ENCODE data around the gene ATP7B.
"Not testable (repeated sequence)": the region's sequence is repeated elsewhere in the genome, so short reads cannot be mapped to it uniquely, and the experiment has no call there.

The ATP7B gene

DNA sequence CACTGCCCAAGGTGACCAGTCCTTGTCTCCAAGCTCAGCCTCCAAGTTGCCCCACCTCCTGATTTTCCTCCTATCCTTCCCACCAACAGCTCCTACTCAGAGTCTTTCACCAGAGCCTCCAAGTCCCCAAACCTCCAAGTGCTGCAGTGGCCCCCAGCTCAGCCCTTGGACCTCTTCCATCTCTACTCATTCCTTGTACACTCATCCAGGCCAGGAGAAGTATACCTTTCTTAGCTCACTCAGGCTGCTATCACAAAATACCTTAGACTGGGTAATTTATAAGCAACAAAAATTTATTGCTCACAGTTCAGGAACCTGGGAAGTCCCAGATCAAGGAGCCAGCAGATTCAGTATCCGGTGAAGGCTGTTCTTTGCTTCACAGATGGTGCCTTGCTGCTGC, 11.3 kb downstream of the ATP7B start:
- TF ChIP-seq POLR2A (IDR thresholded peaks at IDR 0.05; ENCODE audit: low read depth, low read length) (no peak), POU2F2 (IDR thresholded peaks at IDR 0.05; ENCODE audit: low read depth, low read length) (no peak), POLR2AphosphoS5 (IDR thresholded peaks at IDR 0.05; ENCODE audit: low read depth, low read length) (no peak), PAX5 (IDR thresholded peaks at IDR 0.05; ENCODE audit: insufficient read depth, low read length, severe bottlenecking) (no peak), SPI1 (IDR thresholded peaks at IDR 0.05; ENCODE audit: low read depth, low read length) (no peak), TAF1 (IDR thresholded peaks at IDR 0.05; ENCODE audit: low read depth, low read length) (no peak)
- DNase-seq (ENCODE audit: insufficient read length, low spot score) (no peak), FAIRE-seq (no peak)

DNA sequence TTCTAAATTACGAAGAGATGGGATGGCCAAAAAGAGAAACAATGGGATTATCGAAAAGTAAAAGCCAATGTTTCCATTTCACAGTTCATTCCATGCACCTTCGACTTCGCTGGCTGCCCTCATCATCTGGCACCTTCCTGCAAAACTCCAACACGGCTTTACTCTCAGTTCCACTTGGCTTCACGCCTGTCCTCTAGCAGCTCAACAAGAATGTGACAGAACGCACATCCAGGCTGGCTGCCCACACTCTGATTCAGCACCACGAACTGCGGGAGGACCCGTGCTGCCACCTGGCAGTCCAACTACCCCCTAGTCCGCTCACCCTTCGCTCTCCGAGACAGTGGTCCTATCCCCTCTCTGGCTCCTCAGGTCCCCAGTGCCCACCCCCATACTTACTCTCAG, 11.7 kb downstream of the ATP7B start:
- no peak for TF ChIP-seq POU2F2 (IDR thresholded peaks at IDR 0.05; ENCODE audit: low read depth, low read length)
- TF ChIP-seq SPI1 (IDR thresholded peaks at IDR 0.05; ENCODE audit: low read depth, low read length): no peak
- no peak for TF ChIP-seq PAX5 (IDR thresholded peaks at IDR 0.05; ENCODE audit: insufficient read depth, low read length, severe bottlenecking)
- no peak for TF ChIP-seq TAF1 (IDR thresholded peaks at IDR 0.05; ENCODE audit: low read depth, low read length)
- TF ChIP-seq POLR2AphosphoS5 (IDR thresholded peaks at IDR 0.05; ENCODE audit: low read depth, low read length): no peak
- TF ChIP-seq POLR2A (IDR thresholded peaks at IDR 0.05; ENCODE audit: low read depth, low read length): no peak
- DNase-seq (ENCODE audit: insufficient read length, low spot score) (no peak), FAIRE-seq (no peak)

DNA sequence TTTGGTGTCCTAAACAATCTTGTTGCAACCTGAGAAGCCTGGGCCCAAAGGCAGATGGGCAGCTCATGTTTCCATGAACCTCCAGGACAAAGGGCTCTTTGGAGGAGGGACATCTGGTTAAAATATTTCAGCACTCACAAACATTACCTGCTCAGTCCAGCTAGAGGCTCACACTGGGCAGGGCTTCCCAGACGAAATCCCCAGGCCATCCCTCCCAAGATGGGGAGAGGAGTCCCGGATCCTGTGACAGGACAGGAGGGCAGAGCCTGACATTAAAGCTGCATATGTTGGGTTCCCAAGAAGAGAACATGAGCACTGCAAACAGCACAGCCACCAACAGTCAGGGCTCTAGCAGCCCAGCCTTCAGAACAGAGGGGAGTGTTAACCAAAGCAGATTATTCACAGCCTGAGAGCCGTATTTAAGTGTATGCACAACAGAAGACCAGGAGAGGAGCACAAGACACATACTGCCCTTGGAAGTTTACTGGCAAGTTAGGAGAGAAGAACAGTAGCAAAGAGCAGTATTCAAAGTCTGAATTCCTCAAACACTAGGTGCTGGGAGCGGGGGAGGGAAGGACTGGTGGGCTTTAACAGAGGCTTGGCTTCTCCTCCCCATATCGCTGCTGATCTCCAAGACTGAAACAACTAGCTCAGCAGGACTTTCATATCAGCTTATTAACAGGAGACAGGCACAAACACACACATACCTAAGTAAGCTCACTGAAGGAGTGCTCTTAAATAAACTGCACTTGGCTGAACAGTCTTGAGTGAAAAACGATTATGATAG, 12.3 kb downstream of the ATP7B start:
- no peak for DNase-seq (ENCODE audit: insufficient read length, low spot score)
- TF ChIP-seq POLR2AphosphoS5 (IDR thresholded peaks at IDR 0.05; ENCODE audit: low read depth, low read length): no peak
- FAIRE-seq: no peak

DNA sequence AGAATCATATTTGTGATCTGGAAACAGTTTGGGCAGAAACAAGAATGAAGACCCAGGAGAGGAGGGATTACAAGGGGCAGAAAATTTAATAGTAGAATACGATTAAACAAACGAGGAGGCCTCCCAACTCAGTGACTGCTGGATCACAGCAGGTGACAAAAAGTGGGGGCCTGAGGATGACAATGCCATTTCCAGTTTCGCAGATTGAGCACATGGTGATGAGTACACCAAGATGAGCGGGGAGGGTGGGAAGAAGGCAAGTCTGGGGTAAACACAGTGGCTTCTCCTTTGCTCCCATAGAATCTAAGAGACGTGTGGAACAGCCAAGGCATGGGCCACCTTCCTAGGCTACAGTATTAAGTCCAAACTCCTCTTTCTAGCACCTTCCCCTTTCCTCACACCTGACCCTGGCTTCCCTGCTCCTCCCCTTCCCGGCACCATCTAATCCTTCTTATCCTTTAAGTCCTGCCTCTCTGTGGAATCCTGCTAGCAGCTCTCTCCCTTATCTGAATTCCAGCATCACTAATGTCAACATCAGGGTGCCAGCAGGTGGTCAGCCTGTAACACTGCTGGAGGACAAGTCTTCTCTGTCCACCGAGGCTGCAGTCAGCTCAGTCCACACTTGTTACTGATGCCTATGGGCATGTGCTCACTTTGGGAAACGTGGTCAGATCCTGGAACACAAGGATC, 13.5 kb downstream of the ATP7B start:
- DNase-seq (ENCODE audit: insufficient read length, low spot score) (no peak), FAIRE-seq (no peak)
- TF ChIP-seq POU2F2 (IDR thresholded peaks at IDR 0.05; ENCODE audit: low read depth, low read length) (no peak), POLR2AphosphoS5 (IDR thresholded peaks at IDR 0.05; ENCODE audit: low read depth, low read length) (no peak), POLR2A (IDR thresholded peaks at IDR 0.05; ENCODE audit: low read depth, low read length) (no peak)

DNA sequence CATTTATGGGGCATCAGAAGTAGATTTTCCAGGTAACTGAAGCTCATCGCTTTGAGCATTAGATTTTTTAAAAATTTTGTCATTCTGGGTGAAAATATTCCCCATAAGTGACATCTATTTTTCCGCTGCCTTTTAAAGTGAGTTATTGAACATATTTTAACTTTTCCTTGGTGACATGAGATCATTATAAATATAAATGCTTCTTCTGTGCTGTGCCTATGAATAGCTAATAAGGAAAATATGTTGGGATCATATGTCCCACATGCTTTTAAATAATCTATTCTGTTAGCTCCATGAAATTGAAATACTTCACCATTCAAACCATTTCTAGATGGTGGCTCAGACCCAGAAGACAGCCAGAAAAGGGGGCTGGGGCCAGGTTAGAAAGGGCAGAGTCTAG, 14.1 kb downstream of the ATP7B start:
- TF ChIP-seq POLR2AphosphoS5 (IDR thresholded peaks at IDR 0.05; ENCODE audit: low read depth, low read length) (no peak), POU2F2 (IDR thresholded peaks at IDR 0.05; ENCODE audit: low read depth, low read length) (no peak), PAX5 (IDR thresholded peaks at IDR 0.05; ENCODE audit: insufficient read depth, low read length, severe bottlenecking) (no peak), SPI1 (IDR thresholded peaks at IDR 0.05; ENCODE audit: low read depth, low read length) (no peak), POLR2A (IDR thresholded peaks at IDR 0.05; ENCODE audit: low read depth, low read length) (no peak), TAF1 (IDR thresholded peaks at IDR 0.05; ENCODE audit: low read depth, low read length) (no peak)
- DNase-seq (ENCODE audit: insufficient read length, low spot score) (no peak), FAIRE-seq (no peak)

DNA sequence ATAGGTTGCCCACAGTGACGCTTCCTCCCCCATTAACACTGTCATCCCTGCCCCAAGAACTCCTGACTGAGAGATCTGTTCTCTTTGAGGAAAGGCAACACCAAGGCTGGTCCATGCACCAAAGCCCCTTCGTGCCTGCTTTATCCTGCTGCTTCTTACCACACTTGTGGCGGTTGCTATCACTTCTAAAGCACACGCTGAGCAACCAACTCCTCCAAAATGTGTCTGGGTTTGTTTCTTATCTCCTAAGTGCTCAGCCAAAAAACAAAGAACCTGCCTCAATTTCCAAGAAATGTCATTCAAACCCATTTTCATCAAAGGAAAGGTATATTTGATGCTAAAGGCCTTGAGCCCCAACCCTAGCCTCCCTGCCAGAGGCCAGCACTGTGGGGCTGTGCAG, 14.6 kb downstream of the ATP7B start:
- TF ChIP-seq TAF1 (IDR thresholded peaks at IDR 0.05; ENCODE audit: low read depth, low read length): no peak
- no peak for TF ChIP-seq PAX5 (IDR thresholded peaks at IDR 0.05; ENCODE audit: insufficient read depth, low read length, severe bottlenecking)
- TF ChIP-seq POU2F2 (IDR thresholded peaks at IDR 0.05; ENCODE audit: low read depth, low read length): no peak
- no peak for DNase-seq (ENCODE audit: insufficient read length, low spot score)
- FAIRE-seq: no peak

DNA sequence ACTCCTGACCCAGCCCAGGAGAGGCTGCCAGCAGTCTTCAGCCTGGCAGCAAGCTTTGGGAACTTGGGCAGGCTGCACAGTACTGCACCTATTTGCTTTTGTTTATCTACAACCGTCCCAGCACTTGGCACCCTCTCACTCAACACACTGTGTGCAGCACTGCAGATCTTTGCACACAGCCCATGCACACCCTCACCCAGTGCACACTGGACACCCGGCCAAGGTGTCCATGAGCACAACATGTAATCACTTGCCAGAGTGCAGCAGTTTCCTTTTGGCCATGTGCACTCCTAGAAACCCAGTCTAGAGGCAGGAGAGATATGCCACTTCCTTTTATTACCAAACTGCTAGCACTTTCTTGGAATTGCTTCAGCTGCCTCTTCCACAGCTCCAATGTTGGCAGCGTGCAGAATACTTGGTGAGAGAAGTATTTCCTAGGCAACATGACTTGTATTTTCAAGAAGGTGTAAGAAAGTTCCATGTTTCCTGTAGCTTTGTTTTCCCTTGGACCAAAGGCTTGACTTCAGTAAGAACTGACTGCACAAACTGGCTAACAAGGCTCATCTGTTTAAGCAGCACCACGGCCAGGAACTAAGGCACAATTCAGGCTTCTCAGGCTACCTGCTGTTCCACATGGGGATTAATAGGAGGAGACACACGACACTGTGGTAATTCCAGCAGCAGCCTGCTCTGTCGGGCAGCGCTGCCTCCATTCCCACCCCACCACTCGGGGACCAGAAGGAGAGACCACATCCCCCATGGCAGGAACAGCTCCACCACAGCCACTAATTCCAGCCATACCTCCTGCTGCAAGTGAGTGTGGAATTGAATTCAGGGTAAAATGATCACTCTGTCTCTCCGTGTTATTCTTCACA, 15.3 kb downstream of the ATP7B start:
- TF ChIP-seq PAX5 (IDR thresholded peaks at IDR 0.05; ENCODE audit: insufficient read depth, low read length, severe bottlenecking): no peak
- TF ChIP-seq POLR2AphosphoS5 (IDR thresholded peaks at IDR 0.05; ENCODE audit: low read depth, low read length): no peak
- TF ChIP-seq TAF1 (IDR thresholded peaks at IDR 0.05; ENCODE audit: low read depth, low read length): no peak
- TF ChIP-seq SPI1 (IDR thresholded peaks at IDR 0.05; ENCODE audit: low read depth, low read length): no peak
- TF ChIP-seq POLR2A (IDR thresholded peaks at IDR 0.05; ENCODE audit: low read depth, low read length): no peak
- no peak for TF ChIP-seq POU2F2 (IDR thresholded peaks at IDR 0.05; ENCODE audit: low read depth, low read length)
- FAIRE-seq: no peak
- no peak for DNase-seq (ENCODE audit: insufficient read length, low spot score)

DNA sequence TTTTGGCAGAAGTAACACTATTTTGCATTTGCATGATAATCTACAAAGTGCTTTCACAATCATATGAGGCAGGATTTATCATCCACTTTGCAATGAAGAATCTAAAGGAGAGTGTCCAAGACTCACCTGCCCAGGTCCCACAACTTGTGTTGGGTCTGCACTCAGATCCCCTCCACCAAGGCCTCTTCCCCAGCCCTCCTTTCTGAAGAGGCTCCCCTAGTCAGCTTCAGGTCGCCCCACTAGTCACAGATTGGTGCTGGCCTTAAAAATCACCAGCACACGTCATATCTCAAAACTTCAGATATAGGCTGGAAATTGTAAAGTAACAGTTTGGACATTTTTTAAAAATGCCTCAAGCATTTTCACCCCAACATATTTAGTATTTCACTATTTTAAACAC, 17.5 kb downstream of the ATP7B start:
- no peak for TF ChIP-seq PAX5 (IDR thresholded peaks at IDR 0.05; ENCODE audit: insufficient read depth, low read length, severe bottlenecking)
- TF ChIP-seq TAF1 (IDR thresholded peaks at IDR 0.05; ENCODE audit: low read depth, low read length): no peak
- no peak for TF ChIP-seq SPI1 (IDR thresholded peaks at IDR 0.05; ENCODE audit: low read depth, low read length)
- no peak for TF ChIP-seq POLR2A (IDR thresholded peaks at IDR 0.05; ENCODE audit: low read depth, low read length)
- TF ChIP-seq POU2F2 (IDR thresholded peaks at IDR 0.05; ENCODE audit: low read depth, low read length): no peak
- FAIRE-seq (no peak), DNase-seq (ENCODE audit: insufficient read length, low spot score) (no peak)

DNA sequence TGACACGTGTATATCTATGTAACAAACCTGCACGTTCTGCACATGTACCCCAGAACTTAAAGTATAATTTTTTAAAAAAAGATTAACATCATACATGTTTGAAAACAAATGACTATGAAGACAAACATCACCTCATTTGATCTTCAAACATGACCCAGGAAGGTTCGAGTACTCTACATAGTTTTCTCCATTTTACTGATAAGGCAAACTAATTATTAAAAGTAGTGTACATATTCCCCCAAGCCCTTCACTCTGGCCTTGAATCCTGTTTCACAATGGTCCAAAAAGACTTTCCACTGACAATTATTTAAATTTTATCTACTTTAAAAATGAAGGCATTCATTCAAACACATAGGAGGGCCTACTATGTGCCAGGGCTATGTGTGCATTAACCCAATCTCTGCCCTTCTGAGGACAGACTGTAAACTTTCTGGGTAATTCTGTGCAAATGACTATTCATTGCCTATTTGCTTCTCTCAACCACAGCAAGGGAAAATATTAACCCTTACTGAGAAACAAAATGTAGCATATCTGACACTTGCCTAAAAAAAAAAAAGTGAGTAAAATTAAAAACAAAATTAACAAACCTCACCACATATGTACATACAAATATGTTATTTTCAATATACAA, 22.1 kb downstream of the ATP7B start:
- no peak for DNase-seq (ENCODE audit: insufficient read length, low spot score)
- no peak for FAIRE-seq
- no peak for TF ChIP-seq POU2F2 (IDR thresholded peaks at IDR 0.05; ENCODE audit: low read depth, low read length)
- no peak for TF ChIP-seq SPI1 (IDR thresholded peaks at IDR 0.05; ENCODE audit: low read depth, low read length)
- no peak for TF ChIP-seq PAX5 (IDR thresholded peaks at IDR 0.05; ENCODE audit: insufficient read depth, low read length, severe bottlenecking)
- no peak for TF ChIP-seq POLR2A (IDR thresholded peaks at IDR 0.05; ENCODE audit: low read depth, low read length)
- no peak for TF ChIP-seq POLR2AphosphoS5 (IDR thresholded peaks at IDR 0.05; ENCODE audit: low read depth, low read length)
- no peak for TF ChIP-seq TAF1 (IDR thresholded peaks at IDR 0.05; ENCODE audit: low read depth, low read length)

DNA sequence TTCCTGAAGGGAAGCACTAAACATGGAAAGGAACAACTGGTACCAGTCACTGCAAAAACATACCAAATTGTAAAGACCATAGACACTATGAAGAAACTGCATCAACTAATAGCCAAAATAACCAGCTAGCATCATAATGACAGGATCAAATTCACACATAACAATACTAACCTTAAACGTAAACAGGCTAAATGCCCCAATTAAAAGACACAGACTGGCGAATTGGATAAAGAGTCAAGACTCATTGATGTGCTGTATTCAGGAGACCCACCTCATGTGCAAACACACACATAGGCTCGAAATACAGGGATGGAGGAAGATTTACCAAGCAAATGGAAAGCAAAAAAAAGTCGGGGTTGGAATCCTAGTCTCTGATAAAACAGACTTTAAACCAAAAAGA, 26.3 kb downstream of the ATP7B start:
- not testable (repeated sequence) for DNase-seq (ENCODE audit: insufficient read length, low spot score); FAIRE-seq

DNA sequence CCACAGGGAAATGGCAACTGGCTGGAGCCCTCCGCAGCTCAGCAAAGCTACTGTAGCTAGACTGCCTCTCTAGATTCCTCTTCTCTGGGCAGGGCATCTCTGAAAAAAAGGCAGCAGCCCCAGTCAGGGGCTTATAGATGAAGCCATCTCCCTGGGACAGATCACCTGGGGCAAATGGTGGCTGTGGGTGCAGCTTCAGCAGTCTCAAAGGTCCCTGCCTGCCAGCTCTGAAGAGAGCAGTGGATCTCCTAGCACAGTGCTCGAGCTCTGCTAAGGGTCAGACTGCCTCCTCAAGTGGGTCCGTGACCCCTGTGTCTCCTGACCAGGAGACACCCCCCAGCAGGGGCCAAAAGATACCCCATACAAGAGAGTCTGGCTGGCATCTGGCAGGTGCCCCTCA, 28.0 kb downstream of the ATP7B start:
- not testable (repeated sequence) for DNase-seq (ENCODE audit: insufficient read length, low spot score); FAIRE-seq
